AG09319 (cell line): ENCODE measurements around the gene GOLGA6L24.
"Not testable (repeated sequence)": the region's sequence is repeated elsewhere in the genome, so short reads cannot be mapped to it uniquely, and the experiment has no call there.

Experiments used
- DNase-seq: peaks from one replicate; pipeline ENCODE4 v3.0.0-alpha.2; 2010; ENCODE audit warnings: low read depth; ENCODE audit errors: extremely low read depth

GOLGA6L24 gene, protein sequence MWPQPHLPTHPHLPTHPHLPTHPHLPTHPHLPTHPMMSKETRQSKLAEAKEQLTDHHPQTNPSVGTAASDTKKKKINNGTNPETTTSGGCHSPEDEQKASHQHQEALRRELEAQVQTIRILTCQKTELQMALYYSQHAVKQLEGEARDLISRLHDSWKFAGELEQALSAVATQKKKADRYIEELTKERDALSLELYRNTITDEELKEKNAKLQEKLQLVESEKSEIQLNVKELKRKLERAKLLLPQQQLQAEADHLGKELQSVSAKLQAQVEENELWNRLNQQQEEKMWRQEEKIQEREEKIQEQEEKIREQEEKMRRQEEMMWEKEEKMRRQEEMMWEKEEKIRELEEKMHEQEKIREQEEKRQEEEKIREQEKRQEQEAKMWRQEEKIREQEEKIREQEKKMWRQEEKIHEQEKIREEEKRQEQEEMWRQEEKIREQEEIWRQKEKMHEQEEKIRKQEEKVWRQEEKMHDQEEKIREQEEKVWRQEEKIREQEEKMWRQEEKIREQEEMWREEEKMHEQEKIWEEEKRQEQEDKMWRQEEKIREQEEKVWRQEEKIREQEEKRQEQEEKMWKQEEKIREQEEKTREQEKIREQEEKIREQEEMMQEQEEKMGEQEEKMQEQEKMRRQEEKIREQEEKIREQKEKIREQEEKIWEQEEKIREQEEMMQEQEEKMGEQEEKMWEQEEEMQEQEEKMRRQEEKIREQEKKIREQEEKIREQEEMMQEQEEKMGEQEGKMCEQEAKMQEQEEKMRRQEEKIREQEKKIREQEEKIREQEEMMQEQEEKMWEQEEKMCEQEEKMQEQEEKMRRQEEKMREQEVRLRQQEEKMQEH

DNA sequence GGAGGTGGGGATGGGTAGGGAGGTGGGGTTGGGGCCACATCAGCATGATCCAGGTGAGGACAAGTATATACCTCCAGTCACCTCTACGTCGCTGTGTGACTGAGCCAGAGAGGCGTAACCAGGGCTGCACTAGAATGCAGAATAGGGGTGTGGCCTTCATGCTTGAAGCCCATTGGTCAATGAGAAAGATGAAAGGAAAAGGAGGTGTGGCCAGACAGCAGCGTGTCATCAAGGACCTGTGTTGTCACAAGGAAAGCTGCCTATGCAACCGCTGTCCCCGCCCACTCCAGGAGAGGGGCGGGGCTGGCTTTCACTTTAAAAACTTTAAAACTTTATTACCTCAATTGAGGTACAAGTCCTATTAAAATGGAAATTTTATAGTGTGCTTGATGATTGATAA lies at the start of gene GOLGA6L24:
Gene GOLGA6L24 (minus strand): TSS at position 101 of the 400 bp plus-strand sequence. CDS start 61 bp downstream, at position 40.
- DNase-seq: not testable (repeated sequence)

DNA sequence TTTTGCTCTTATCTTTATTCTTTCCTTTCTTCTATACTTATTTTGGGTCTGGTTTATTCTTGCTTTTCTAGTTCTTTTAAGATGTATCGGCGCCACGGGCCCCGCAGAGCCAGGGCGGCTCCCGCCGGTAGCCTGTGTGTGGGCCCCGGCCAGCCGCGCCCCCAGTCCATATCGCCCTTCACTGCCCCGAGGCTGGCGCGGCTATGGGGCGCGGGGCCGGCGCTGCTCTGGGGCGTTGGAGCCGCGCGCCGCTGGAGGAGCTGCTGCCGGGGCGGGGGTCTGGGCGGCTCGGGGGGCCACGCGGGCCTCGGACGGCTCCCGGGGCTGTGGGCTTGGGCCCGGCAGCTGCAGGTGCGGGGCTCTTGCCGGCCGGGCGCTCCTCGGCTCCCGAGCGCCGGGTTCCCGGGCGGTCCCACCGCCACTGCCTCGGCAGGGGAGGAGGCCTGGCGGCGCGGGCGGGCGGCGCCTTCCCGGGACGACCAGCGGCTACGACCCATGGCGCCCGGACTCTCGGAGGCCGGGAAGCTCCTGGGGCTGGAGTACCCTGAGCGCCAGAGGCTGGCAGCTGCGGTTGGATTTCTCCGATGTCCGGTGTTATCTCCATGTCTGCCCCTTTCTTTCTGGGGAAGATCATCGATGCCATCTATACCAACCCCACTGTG lies 45.0 kb upstream of the GOLGA6L24 start:
- not testable (repeated sequence) for DNase-seq

DNA sequence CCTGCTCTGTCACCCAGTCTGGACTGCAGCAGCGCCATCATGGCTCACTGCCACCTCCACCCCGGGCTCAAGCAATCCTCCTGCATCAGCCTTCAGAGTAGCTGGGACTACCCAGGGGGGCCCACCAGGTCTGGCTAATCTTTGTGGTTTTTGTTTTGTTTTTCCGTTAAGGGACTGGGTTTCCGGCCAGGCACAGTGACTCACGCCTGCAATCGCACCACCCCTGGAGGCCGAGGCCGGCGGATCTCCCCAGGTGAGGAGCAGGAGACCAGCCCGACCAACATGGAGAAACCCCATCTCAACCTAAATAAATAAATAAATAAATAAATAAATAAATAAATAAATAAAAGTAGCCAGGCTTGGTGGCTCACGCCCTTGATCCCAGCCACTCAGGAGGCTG lies 38.1 kb upstream of the GOLGA6L24 start:
- not testable (repeated sequence) for DNase-seq

DNA sequence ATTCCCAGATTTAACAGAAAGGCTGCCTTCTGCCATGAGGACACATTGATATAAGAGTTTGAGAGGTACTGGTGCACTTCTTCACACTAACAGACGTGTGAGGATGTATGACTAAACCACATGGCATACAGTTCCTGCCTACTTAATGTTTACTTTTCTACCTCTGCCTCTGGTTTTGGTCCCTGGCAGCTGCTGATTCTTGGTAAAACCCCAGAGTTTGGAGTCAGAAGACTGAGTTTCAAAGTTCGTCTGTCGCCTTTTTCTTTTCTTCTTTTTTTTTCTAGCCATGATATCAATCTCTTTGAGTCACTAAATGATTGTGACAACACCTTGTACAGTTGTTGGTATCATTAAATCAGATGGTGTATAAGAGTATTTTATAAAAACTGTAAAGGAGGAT lies 22.2 kb upstream of the GOLGA6L24 start:
- DNase-seq: not testable (repeated sequence)

DNA sequence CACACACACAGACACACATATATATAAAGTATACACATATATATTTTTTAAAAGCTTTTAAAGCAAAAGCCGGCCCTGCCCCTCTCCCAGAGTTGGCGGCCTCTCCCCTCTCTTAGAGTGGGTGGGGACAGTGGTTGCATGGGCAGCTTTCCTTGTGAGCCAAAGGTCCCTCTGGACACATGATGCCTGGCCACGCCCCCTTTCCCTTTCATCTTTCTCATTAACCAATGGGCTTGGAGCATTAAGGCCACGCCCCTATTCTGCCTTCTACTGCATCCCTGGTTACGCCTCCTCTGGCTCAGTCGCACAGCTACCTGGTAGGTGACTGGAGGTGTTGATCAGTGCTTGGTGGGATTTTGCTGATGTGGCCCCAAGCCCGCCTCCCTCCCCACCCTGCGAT lies 20.5 kb upstream of the GOLGA6L24 start, which contains the start of gene GOLGA8F:
Gene GOLGA8F (plus strand): TSS at position 301 of the 400 bp plus-strand sequence. CDS start 98 bp downstream, at position 399.
- DNase-seq: not testable (repeated sequence)

DNA sequence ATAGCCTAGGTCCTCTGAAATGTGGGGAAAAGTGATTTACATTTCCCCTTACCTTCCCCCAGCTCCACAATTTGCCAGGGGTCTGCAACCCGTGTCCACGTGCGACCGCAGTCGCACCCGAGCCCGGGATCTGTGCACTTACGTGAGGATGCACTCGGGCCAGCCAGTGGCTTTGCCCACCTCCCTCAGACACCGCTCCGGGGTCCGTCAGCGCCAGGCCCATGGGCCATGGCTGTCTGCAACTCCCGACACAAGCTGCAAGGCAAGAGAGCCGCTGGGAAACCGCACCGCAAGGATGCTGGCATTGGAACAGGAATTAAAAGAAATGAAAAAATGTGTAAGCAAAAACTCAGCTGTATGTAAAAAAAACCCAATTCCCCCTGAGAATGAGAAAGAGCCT lies 7.6 kb upstream of the GOLGA6L24 start:
- DNase-seq: not testable (repeated sequence)

DNA sequence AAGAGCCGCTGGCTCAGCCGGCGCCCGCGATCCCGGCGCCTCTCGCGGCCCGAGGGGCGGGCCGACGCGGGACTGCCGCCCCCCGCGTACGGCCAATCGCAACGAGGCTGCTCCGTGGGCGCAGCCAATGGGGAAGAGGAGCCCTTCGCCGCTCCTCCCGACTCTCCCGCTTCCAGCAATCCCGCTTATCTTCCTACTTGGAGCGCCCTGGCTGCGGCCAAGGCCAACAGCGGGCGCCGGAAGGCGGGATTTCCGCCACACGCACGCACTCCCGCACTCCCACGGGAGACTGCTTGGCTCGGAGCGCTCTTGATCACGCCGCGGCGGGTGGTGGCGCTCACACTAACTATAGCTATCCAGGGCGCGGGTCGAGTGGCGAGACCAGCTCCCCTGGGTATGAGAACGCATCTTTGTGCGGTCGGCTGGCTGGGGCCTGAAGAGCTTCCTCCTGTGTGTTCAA lies 35.7 kb downstream of the GOLGA6L24 start, which contains the start of gene HERC2:
Gene HERC2 (minus strand): TSS at position 51 of the 460 bp plus-strand sequence. CDS start 746 bp downstream, outside the sequence.
- DNase-seq: not testable (repeated sequence)

DNA sequence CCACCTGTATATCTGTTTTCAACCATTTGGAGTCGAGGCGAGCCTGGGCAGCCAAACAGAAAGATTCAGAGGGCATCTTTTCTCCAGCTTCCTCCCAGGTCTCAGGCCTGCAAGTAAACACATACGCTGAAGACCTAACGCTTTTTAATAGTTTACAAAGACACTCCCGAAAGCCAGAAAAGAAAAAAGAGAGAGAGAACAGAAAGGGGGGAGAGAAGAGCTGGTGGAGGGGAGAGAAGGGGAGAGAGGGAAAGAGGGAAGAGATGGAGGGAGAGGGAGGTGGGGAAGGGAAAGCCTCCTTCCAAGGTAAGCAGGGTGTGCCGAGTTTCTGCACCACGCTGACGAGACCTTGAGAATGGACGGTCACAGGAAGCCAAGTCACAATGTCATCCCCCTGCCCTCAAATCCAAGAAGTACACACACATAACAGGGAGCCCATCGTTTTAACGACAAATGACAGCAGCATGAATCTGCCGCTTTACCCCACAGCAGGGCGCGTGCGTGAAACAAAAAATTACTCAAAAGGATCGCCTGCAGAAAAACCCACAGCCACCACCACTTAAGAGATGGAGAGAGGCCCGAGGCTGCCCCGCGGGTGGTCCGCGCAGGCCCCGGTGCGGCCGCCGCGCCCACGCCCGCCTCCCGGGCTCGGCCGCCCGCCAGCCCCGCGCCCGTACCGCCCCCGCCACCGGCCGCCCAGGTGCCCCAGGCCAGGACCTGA lies 36.4 kb downstream of the GOLGA6L24 start:
- not testable (repeated sequence) for DNase-seq

DNA sequence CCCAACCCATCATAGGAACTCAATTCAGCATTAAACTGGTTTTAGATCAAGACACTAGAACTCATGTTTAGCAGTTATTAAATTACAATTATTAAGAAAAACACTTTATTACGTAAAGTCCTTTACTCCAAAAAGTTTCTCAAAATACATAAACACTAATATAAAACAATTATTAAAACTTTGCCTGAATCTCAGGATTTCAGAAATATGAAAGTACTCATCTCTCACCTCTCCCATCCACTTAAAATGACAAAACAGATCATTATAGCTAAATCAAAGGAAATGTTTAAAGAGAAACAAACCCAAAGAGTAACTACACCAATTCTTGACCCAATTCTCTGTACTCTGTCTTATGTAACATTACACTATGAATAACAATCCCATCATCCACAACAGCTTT lies 38.2 kb downstream of the GOLGA6L24 start:
- DNase-seq: not testable (repeated sequence)

DNA sequence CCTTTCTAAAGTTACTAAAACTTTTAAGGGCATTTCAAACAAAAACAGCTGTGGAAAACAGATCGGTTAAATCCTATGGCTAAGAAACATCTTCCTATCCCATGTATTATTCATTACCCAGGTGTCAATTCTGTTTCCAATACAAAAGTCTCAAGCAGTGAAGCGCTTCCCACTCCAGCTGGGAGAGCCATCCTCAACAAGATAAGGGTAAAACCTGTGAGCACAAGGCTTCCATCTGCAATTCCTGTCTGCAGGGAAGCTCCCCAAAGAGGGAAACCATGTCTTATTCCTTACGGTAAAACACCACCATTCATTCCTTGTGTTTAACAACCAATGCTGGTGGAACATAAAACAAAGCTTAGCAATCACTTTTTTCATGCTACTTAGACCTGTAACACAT lies 39.1 kb downstream of the GOLGA6L24 start:
- DNase-seq: not testable (repeated sequence)

DNA sequence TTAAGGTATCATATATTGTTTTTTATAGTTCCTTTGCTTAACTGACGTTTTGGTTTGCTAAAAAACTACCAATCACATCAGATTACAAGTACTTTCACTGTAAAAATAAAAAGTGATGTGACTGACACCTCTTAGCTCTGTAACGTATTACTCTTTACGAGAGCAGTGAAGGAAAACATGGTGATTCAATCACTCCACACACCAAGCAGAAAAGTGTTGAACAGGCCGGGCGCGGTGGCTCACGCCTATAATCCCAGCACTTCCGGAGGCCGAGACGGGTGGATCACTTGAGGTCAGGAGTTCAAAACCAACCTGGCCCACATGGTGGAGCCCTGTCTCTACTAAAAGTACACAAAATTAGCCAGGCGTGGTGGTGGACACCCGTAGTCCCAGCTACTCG lies 39.8 kb downstream of the GOLGA6L24 start:
- not testable (repeated sequence) for DNase-seq

DNA sequence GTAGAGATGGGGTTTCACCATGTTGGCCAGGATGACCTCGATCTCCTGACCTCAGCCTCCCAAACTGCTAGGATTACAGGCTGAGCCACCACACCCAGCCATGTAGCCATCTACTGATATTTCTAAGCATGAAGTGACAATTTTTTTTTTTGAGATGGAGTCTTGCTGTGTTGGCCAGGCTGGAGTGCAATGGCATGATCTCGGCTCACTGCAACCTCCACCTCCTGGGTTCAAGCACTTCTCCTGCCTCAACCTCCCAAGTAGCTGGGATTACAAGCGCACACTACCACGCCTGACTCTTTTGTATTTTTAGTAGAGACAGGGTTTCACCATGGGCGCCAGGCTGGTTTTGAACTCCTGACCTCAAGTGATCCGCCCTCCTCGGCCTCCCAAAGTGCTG lies 40.9 kb downstream of the GOLGA6L24 start:
- not testable (repeated sequence) for DNase-seq

DNA sequence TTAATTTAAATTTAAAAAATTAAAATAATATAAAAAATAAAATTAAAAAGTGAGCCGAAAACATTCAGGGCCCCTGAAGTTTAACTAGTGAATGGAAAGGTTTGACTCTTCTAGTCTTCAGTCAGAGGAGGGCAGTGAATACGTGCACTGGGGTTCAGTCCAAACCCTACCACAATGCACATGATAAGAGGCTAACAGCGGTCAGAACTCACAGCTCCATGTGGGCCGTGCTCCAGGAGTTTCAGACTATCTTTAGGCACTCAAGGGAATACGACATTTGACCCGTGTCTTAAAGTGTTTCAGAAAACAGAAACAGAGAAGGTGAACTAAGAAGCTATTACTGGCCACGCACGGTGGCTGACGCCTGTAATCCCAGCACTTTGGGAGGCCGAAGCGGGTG lies 47.4 kb downstream of the GOLGA6L24 start:
- not testable (repeated sequence) for DNase-seq

DNA sequence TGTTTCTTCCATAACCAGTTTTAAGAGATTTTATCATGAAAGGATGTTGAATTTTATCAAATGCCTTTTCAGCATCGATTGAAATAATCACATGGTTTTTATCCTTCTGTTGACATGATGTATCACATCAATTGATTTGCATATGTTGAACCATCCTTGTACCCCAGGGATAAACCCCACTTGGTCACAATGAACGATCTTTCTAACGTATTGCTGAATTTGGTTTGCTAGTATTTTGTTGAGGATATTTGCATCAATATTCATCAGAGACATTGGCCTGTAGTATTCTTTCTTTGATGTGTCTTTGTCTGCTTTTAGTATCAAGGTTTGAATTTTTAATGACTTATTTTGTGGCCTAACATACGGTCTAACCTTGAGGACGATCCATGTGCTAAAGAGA lies 49.2 kb downstream of the GOLGA6L24 start:
- not testable (repeated sequence) for DNase-seq
